AG08396 (cell line): ENCODE results near the gene SPEM3.
"Not testable (repeated sequence)": the region's sequence is repeated elsewhere in the genome, so short reads cannot be mapped to it uniquely, and the experiment has no call there.

Experiments used
- DNase-seq: peaks from one replicate; pipeline ENCODE4 v3.0.0; 2012; ENCODE audit warnings: low spot score, mixed read lengths

The SPEM3 gene

GRCh38 chr17:7471729-7472128 is 43.1 kb downstream of the SPEM3 start:
- DNase-seq: no peak

GRCh38 chr17:7474767-7475166 is 46.1 kb downstream of the SPEM3 start:
- DNase-seq: not testable (repeated sequence)

- DNase-seq: peak; percentile 71
Measured at GRCh38 chr17:7475764-7476422, 47.2 kb downstream of the SPEM3 start.

GRCh38 chr17:7476494-7476893 is 47.8 kb downstream of the SPEM3 start:
- peak; percentile 40 for DNase-seq

GRCh38 chr17:7476951-7477350 is 48.3 kb downstream of the SPEM3 start:
- DNase-seq: no peak

- DNase-seq: peak; percentile 89
Measured at GRCh38 chr17:7477392-7478275, 49.0 kb downstream of the SPEM3 start.

- peak; percentile 75 for DNase-seq
Measured at GRCh38 chr17:7478276-7479212, 49.9 kb downstream of the SPEM3 start.

GRCh38 chr17:7479213-7480088 is 50.8 kb downstream of the SPEM3 start, which contains the start of gene ZBTB4:
Gene ZBTB4 (minus strand): TSS chr17:7479631. CDS start chr17:7466801, 12,830 bp downstream.
- DNase-seq: peak; percentile 85

- DNase-seq: no peak
Measured at GRCh38 chr17:7480089-7480384, 51.4 kb downstream of the SPEM3 start.

GRCh38 chr17:7481275-7481674 is 52.6 kb downstream of the SPEM3 start, which contains the start of gene SLC35G6:
Gene SLC35G6 (plus strand): TSS chr17:7481446. CDS start chr17:7481517, 71 bp downstream.
- not testable (repeated sequence) for DNase-seq

GRCh38 chr17:7481842-7482741 is 53.4 kb downstream of the SPEM3 start:
- not testable (repeated sequence) for DNase-seq
